ENCODE data around the gene MACROD2.
A peak's percentile ranks its signal among the peaks of the same experiment; 100 is the strongest.

The MACROD2 gene

GRCh38 chr20:15632680-15633079 is 1637.4 kb downstream of the MACROD2 start:
- no peak for DNase-seq (ENCODE audit: low spot score)

GRCh38 chr20:15634102-15634501 is 1638.8 kb downstream of the MACROD2 start:
- no peak for DNase-seq (ENCODE audit: low spot score)

GRCh38 chr20:15637546-15637945 is 1642.2 kb downstream of the MACROD2 start:
- no peak for DNase-seq (ENCODE audit: low spot score)

- DNase-seq (ENCODE audit: low spot score), result no peak
Measured at GRCh38 chr20:15637950-15638754, 1642.8 kb downstream of the MACROD2 start.

- DNase-seq (ENCODE audit: low spot score), result no peak
Measured at GRCh38 chr20:15638816-15639215, 1643.5 kb downstream of the MACROD2 start.

- no peak for DNase-seq (ENCODE audit: low spot score)
Measured at GRCh38 chr20:15639839-15640238, 1644.5 kb downstream of the MACROD2 start.

GRCh38 chr20:15642109-15642508 is 1646.8 kb downstream of the MACROD2 start:
- no peak for DNase-seq (ENCODE audit: low spot score)

- no peak for DNase-seq (ENCODE audit: low spot score)
Measured at GRCh38 chr20:15642676-15643075, 1647.4 kb downstream of the MACROD2 start.

- no peak for DNase-seq (ENCODE audit: low spot score)
Measured at GRCh38 chr20:15643713-15644112, 1648.4 kb downstream of the MACROD2 start.

- DNase-seq (ENCODE audit: low spot score), result no peak
Measured at GRCh38 chr20:15645816-15646215, 1650.5 kb downstream of the MACROD2 start.

- DNase-seq (ENCODE audit: low spot score), result no peak
Measured at GRCh38 chr20:15653396-15654207, 1658.3 kb downstream of the MACROD2 start.

- peak; percentile 78 for DNase-seq (ENCODE audit: low spot score)
Measured at GRCh38 chr20:15654208-15654649, 1658.9 kb downstream of the MACROD2 start.

- DNase-seq (ENCODE audit: low spot score), result no peak
Measured at GRCh38 chr20:15655295-15655874, 1660.1 kb downstream of the MACROD2 start.

GRCh38 chr20:15656124-15656523 is 1660.8 kb downstream of the MACROD2 start:
- DNase-seq (ENCODE audit: low spot score), result no peak

GRCh38 chr20:15658295-15658694 is 1663.0 kb downstream of the MACROD2 start:
- peak; percentile 47 for DNase-seq (ENCODE audit: low spot score)

- DNase-seq (ENCODE audit: low spot score), result peak; percentile 10
Measured at GRCh38 chr20:15673206-15673605, 1677.9 kb downstream of the MACROD2 start.

- no peak for DNase-seq (ENCODE audit: low spot score)
Measured at GRCh38 chr20:15674253-15675060, 1679.1 kb downstream of the MACROD2 start.

GRCh38 chr20:15675061-15675514 is 1679.8 kb downstream of the MACROD2 start:
- DNase-seq (ENCODE audit: low spot score), result no peak

- no peak for DNase-seq (ENCODE audit: low spot score)
Measured at GRCh38 chr20:15675813-15676484, 1680.6 kb downstream of the MACROD2 start.

- no peak for DNase-seq (ENCODE audit: low spot score)
Measured at GRCh38 chr20:15676815-15677214, 1681.5 kb downstream of the MACROD2 start.

GRCh38 chr20:15682690-15683089 is 1687.4 kb downstream of the MACROD2 start:
- DNase-seq (ENCODE audit: low spot score), result no peak
